Neural progenitor cell (in vitro differentiated cells): Measurements from ENCODE around the gene RBM19. TPM values are rescaled to one million over a fixed set of nuclear protein-coding genes. Genes with fewer than 3 reads are reported as not detected.

Experiments
- DNase-seq: peaks from one replicate; pipeline ENCODE4 v3.0.0-alpha.2; 2016; ENCODE audit warnings: low spot score
- H2AFZ ChIP-seq: fragments of 200-600 bp; sonication (generic); replicated peaks from 2 replicates; pipeline ENCODE4 v1.6.1; 2016; ENCODE audit warnings: antibody characterized with exemption
- H3F3A ChIP-seq: fragments of 200-600 bp; sonication (generic); 2 replicates; pipeline ENCODE4 v1.6.1; 2016; ENCODE audit warnings: antibody characterized with exemption, low read depth
- H3K27ac ChIP-seq: fragments of 200-600 bp; sonication (generic); 2 replicates; pipeline ENCODE4 v1.5.1; 2016; ENCODE audit warnings: mild to moderate bottlenecking
- H3K27me3 ChIP-seq: fragments of 200-600 bp; sonication (generic); 2 replicates; pipeline ENCODE4 v1.6.1; 2016; ENCODE audit warnings: mild to moderate bottlenecking, moderate library complexity
- H3K36me3 ChIP-seq: fragments of 200-600 bp; sonication (generic); 2 replicates; pipeline ENCODE4 v1.5.1; 2016
- H3K4me1 ChIP-seq: fragments of 200-600 bp; sonication (generic); 2 replicates; pipeline ENCODE4 v1.6.1; 2016; ENCODE audit warnings: mixed run types
- H3K4me2 ChIP-seq: fragments of 200-600 bp; sonication (generic); 2 replicates; pipeline ENCODE4 v1.6.1; 2016
- H3K4me3 ChIP-seq: fragments of 200-600 bp; sonication (generic); 2 replicates; pipeline ENCODE4 v1.5.1; 2016
- H3K79me2 ChIP-seq: fragments of 200-600 bp; sonication (generic); 2 replicates; pipeline ENCODE4 v1.6.1; 2016; ENCODE audit warnings: low read depth
- H3K9ac ChIP-seq: fragments of 200-600 bp; sonication (generic); 2 replicates; pipeline ENCODE4 v1.6.1; 2016
- H3K9me3 ChIP-seq: fragments of 200-600 bp; sonication (generic); 2 replicates; pipeline ENCODE4 v1.5.1; 2016; ENCODE audit warnings: low read depth
- H4K20me1 ChIP-seq: fragments of 200-600 bp; sonication (generic); 2 replicates; pipeline ENCODE4 v1.6.1; 2016; ENCODE audit warnings: low read depth
- H3K27ac Mint-ChIP-seq: 3 replicates; pipeline ENCODE4 v1.8.0; 2021; ENCODE audit warnings: mixed read lengths
- H3K27me3 Mint-ChIP-seq: 2 replicates; pipeline ENCODE4 v1.8.0; 2022; ENCODE audit warnings: low read depth, mild to moderate bottlenecking, inconsistent platforms, moderate library complexity, mixed read lengths; ENCODE audit not compliant: insufficient read depth
- H3K36me3 Mint-ChIP-seq: 3 replicates; pipeline ENCODE4 v1.8.0; 2021; ENCODE audit warnings: mixed read lengths
- H3K4me1 Mint-ChIP-seq: 3 replicates; pipeline ENCODE4 v1.8.0; 2021; ENCODE audit warnings: mixed read lengths
- H3K4me3 Mint-ChIP-seq: 3 replicates; pipeline ENCODE4 v1.8.0; 2021; ENCODE audit warnings: mild to moderate bottlenecking, moderate library complexity, mixed read lengths
- H3K9me3 Mint-ChIP-seq: 3 replicates; pipeline ENCODE4 v1.8.0; 2020; ENCODE audit warnings: mixed read lengths
- EZH2 ChIP-seq: fragments of 200-600 bp; sonication (generic); IDR thresholded peaks from 2 replicates; pipeline ENCODE4 v1.6.1; 2017; ENCODE audit warnings: antibody characterized with exemption, mild to moderate bottlenecking, moderate library complexity
- EZH2phosphoT487 ChIP-seq: fragments of 200-600 bp; sonication (generic); IDR thresholded peaks from 2 replicates; pipeline ENCODE4 v1.6.1; 2017; ENCODE audit warnings: antibody characterized with exemption
- total RNA-seq: library from RNA; depleted of rRNA; stranded (reverse); fragments of >200 nt; gene quantifications from 2 replicates; pipeline ENCODE4 v1.2.3, GENCODE V29; 2015; ENCODE audit warnings: low replicate concordance
- TF ChIP-seq, protein P1 (sequence below): fragments of 200-600 bp; sonication (generic); IDR thresholded peaks from 2 replicates; pipeline ENCODE4 v1.5.1; 2017; ENCODE audit warnings: antibody characterized with exemption, mild to moderate bottlenecking

Gene RBM19
- total RNA-seq, 1 donor from 2014 or later, result 23.5 TPM

DNA sequence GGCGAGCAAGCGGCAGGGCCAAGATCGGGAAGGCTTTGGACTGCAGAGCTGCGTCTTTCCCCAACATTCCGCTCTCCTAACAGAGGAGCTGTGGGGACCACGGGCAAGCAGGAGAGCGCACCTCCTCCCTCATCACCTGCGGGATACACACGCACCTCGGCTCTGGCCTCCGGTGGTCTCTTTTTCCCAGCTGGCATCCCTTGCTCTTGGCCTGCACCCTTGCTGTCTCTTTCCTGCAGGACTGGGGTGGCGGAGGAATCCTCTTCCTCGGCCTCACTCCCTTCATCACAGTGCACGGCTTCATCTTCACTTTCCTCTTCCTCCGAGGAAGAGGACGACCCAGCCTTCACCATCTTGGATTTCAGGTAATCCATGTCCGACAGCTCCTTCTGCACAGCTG, 8.5 kb downstream of the RBM19 start:
- H3K36me3 ChIP-seq, result no peaks in the 10 kb centered on the region
- H3K9me3 Mint-ChIP-seq, result no peaks in the 10 kb centered on the region
- H3K4me3 ChIP-seq, result no peak overlapping the region
- no peaks in the 10 kb centered on the region for H3F3A ChIP-seq
- no peak overlapping the region for H2AFZ ChIP-seq
- H4K20me1 ChIP-seq, result no peaks in the 10 kb centered on the region
- H3K4me1 ChIP-seq, result no peaks in the 10 kb centered on the region
- no peak overlapping the region for H3K4me2 ChIP-seq
- H3K9ac ChIP-seq, result no peak overlapping the region
- H3K27ac Mint-ChIP-seq, result no peak overlapping the region
- DNase-seq, result no peak
- H3K27me3 Mint-ChIP-seq, result peaks cover 4% of the 10 kb centered on the region
- TF ChIP-seq EZH2phosphoT487 (no peak), EZH2 (no peak)
- TF ChIP-seq, protein P1, sequence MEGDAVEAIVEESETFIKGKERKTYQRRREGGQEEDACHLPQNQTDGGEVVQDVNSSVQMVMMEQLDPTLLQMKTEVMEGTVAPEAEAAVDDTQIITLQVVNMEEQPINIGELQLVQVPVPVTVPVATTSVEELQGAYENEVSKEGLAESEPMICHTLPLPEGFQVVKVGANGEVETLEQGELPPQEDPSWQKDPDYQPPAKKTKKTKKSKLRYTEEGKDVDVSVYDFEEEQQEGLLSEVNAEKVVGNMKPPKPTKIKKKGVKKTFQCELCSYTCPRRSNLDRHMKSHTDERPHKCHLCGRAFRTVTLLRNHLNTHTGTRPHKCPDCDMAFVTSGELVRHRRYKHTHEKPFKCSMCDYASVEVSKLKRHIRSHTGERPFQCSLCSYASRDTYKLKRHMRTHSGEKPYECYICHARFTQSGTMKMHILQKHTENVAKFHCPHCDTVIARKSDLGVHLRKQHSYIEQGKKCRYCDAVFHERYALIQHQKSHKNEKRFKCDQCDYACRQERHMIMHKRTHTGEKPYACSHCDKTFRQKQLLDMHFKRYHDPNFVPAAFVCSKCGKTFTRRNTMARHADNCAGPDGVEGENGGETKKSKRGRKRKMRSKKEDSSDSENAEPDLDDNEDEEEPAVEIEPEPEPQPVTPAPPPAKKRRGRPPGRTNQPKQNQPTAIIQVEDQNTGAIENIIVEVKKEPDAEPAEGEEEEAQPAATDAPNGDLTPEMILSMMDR, result no peak
- H3K4me1 Mint-ChIP-seq, result no peaks in the 10 kb centered on the region
- no peak overlapping the region for H3K27ac ChIP-seq
- no peaks in the 10 kb centered on the region for H3K9me3 ChIP-seq
- H3K4me3 Mint-ChIP-seq, result no peak overlapping the region
- H3K27me3 ChIP-seq, result no peaks in the 10 kb centered on the region
- H3K79me2 ChIP-seq, result no peaks in the 10 kb centered on the region
- peaks cover 7% of the 10 kb centered on the region for H3K36me3 Mint-ChIP-seq

DNA sequence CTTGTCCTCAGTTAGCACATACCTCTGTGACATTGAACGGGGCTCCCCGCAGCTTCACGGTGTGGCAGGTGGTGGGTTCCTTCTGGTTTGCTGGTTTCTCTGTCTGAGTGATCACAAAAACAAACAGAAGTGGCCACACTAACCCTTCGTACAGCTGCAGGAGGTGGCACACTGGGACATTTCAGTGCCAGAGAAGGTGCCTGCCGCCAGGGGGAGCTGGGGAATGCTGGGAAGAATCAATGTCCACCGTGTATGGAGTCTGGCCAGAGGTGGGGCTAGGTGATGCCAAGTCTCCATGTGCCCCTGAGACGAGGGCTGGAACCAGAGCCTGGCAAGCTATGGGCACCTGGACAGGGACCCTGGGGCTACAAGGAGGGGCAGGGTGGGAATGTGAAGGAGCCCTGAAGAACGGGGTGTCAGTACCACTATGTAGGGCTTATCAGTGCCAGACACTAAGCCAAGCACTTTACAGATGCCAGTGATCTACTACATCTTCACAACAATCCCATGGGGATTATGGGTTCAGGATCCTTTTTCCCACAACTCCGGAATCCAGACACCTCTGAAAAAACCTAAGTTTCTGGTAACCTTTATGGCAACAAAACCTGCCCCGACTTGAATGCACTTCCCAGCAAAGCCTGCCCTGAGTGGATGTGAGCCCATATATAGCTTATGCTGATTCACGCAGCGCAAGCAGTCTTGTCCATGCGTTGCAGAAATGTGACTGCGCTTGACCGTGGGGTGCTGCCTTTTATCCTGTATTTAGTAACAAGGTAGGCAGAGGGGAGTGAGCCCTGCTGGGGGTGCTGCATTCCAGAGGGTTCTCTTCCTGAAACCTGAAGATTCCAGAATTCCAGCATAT, 10.8 kb downstream of the RBM19 start:
- peaks cover 3% of the 10 kb centered on the region for H3K36me3 Mint-ChIP-seq
- Histone ChIP-seq H3K27ac (no peak overlapping the region), H3K79me2 (no peaks in the 10 kb centered on the region), H3K4me2 (no peak overlapping the region), H3F3A (no peaks in the 10 kb centered on the region), H4K20me1 (no peaks in the 10 kb centered on the region), H3K4me3 (no peak overlapping the region), H3K4me1 (no peaks in the 10 kb centered on the region), H3K27me3 (no peaks in the 10 kb centered on the region), H3K36me3 (no peaks in the 10 kb centered on the region), H2AFZ (no peak overlapping the region), H3K9me3 (no peaks in the 10 kb centered on the region), H3K9ac (no peak overlapping the region)
- H3K4me1 Mint-ChIP-seq, result no peaks in the 10 kb centered on the region
- no peak for TF ChIP-seq EZH2
- TF ChIP-seq, protein P1, result peak; percentile 68
- DNase-seq, result peak; percentile 62
- no peaks in the 10 kb centered on the region for H3K9me3 Mint-ChIP-seq
- no peak overlapping the region for H3K27ac Mint-ChIP-seq
- H3K27me3 Mint-ChIP-seq, result peaks cover 4% of the 10 kb centered on the region
- no peak overlapping the region for H3K4me3 Mint-ChIP-seq

DNA sequence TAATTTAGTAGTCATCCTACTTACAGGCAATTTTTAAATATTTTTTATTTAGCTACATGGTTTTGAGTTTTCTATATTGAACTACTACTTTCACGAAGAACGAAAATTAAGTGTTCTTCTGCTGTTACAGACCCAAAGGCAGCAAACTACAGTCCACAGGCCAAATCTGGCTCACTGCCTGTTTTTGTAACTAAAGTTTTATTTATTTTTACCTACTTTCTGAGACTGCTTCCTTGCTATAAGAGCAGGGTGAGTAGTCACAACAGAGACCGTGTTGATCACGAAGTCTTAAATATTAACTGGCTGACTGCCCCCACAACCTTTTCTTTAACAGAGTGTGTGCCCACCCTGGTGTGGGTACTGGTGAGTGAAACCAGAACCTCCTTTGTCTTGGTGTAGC, 11.6 kb downstream of the RBM19 start:
- TF ChIP-seq EZH2phosphoT487, result no peak
- TF ChIP-seq, protein P1, result no peak
- no peak for TF ChIP-seq EZH2
- Histone ChIP-seq H3K27me3 (no peaks in the 10 kb centered on the region), H3K4me3 (no peak overlapping the region), H4K20me1 (no peaks in the 10 kb centered on the region), H3K9ac (no peak overlapping the region), H3K36me3 (no peaks in the 10 kb centered on the region), H3K79me2 (no peaks in the 10 kb centered on the region), H3K27ac (no peak overlapping the region), H3K9me3 (no peaks in the 10 kb centered on the region), H3K4me2 (no peak overlapping the region), H2AFZ (no peak overlapping the region), H3F3A (no peaks in the 10 kb centered on the region), H3K4me1 (no peaks in the 10 kb centered on the region)
- peaks cover 1% of the 10 kb centered on the region for H3K27me3 Mint-ChIP-seq
- H3K27ac Mint-ChIP-seq, result no peak overlapping the region
- H3K4me1 Mint-ChIP-seq, result no peaks in the 10 kb centered on the region
- no peaks in the 10 kb centered on the region for H3K9me3 Mint-ChIP-seq
- peaks cover 3% of the 10 kb centered on the region for H3K36me3 Mint-ChIP-seq
- no peak overlapping the region for H3K4me3 Mint-ChIP-seq
- no peak for DNase-seq
